ENCODE measurements around the gene WDFY1.

Gene WDFY1

DNA sequence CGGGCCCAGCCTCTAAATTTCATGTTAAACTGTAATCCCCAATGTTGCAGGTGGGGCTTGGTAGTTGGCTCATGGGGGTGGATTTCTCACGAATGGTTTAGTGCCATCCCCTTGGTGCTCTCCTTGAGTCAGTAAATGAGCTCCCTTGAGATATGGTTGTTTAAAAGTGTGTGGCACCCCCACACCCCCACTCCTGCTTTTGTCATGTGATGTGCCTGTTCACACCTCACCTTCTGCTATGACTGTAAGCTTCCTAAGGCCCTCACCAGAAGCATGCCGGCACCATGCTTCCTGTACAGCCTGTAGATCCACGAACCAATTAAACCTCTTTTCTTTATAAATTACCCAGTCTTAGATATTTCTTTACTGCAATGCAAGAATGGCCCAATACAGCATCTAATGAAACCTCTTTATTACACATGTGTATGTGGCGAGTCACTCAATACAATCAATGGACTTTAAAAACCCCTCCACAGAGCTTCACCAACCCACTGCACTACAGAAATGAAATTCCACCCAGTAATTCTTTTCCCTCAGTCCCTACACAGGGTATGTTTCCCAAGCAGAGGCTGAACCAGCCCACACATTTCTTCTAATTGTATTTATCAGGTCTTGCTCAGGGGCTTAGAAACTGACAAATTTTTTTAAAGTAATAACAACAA, 47.3 kb downstream of the WDFY1 start:
- TF ChIP-seq, protein P1, sequence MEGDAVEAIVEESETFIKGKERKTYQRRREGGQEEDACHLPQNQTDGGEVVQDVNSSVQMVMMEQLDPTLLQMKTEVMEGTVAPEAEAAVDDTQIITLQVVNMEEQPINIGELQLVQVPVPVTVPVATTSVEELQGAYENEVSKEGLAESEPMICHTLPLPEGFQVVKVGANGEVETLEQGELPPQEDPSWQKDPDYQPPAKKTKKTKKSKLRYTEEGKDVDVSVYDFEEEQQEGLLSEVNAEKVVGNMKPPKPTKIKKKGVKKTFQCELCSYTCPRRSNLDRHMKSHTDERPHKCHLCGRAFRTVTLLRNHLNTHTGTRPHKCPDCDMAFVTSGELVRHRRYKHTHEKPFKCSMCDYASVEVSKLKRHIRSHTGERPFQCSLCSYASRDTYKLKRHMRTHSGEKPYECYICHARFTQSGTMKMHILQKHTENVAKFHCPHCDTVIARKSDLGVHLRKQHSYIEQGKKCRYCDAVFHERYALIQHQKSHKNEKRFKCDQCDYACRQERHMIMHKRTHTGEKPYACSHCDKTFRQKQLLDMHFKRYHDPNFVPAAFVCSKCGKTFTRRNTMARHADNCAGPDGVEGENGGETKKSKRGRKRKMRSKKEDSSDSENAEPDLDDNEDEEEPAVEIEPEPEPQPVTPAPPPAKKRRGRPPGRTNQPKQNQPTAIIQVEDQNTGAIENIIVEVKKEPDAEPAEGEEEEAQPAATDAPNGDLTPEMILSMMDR (IDR thresholded peaks at IDR 0.05), result no peak

DNA sequence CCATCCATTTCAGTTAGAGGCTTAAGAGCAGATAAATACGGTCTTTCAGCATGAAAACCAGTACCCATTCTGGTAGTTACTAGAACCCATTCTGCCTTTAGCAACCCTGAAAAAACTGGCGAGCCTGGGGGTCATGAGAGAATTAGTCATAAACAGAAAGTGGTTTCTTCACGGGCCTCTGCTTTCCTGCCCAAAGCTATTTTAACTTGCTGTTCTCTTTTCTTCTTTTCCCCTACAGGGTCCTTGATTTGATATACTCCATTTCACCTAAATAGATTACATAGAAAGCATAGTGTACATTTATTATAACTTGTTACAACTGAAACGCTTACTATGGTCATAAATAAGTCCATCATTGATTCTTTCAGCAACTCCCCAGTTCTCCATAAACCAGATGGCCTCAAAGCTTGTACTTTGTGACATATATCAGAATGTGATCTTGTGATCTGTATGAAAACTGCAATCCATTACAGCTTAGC, 48.3 kb downstream of the WDFY1 start:
- TF ChIP-seq, protein P1 (IDR thresholded peaks at IDR 0.05), result no peak

DNA sequence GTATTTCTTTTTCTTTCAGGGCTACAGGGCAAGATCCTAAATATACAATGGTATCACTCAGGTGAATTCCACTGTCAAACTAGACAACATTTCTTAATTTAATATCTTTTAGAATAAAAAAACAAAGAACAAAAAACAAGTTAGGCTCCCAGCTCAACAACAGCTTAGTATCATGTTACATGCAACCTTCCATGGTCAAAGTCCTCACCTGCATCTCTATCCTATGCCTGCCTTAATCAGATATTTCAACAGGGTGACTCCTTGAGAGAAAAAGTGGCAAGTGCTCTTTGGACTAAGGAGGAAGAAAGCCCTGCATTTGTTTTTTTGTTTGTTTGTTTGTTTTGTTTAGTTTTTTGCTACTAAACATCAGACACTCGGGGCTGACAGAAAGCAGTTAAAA, 50.2 kb downstream of the WDFY1 start:
- TF ChIP-seq, protein P1 (IDR thresholded peaks at IDR 0.05), result no peak

DNA sequence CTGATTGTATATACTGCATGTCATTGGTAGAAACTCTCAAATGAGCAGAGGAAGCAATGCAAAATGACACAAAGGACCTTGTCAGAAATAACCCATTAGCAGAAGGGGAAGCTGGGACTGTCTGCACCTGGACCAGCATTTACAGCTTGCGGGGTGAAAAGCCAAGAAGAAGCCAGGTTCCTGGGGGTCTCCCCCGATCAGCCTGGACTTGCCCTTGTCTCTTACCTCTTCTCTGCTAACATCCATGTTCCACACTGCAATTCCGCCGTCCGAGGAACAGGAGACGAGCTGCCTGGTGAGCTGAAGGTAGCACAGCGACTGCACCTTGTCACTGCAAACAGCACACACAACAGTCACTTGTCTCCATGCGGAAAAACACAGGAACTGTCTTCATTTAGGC, 51.1 kb downstream of the WDFY1 start:
- TF ChIP-seq, protein P1 (IDR thresholded peaks at IDR 0.05), result no peak

DNA sequence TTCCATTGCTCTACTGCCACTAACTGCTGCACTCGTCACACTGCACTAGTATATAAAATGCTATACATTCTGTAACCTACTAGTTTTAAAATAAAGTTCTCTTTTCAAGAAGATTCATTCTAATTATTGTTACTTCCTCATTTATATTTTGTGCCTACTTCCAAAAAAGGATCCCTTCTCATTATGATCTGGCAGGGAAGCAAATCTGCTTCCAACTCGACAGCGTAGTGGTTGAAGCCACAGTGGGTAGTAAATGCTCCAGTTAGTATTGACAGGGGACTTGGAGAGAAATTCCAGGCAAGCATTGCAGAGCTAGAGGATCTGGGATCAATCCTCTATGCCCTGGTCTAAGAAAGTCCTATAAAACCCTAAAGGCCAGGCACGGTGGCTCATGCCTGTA, 54.4 kb downstream of the WDFY1 start:
- TF ChIP-seq, protein P1 (IDR thresholded peaks at IDR 0.05), result no peak

DNA sequence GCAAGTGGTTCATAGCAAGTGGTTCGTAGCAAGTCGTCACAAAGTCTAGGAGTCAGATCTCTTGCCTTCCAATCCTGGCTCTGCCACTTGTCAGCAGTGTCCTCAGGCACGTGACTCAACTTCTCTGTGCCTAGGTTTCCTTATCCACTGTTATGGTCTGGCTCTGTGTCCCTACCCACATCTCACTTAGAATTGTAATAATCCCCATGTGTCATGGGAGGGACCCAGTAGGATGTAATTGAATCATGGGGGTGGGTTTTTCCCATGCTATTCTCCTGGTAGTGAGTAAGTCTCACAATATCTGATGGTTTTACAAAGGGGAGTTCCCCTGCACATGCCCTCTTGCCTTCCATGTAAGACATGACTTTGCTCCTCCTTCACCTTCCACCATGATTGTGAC, 55.9 kb downstream of the WDFY1 start:
- TF ChIP-seq, protein P1 (IDR thresholded peaks at IDR 0.05), result no peak

DNA sequence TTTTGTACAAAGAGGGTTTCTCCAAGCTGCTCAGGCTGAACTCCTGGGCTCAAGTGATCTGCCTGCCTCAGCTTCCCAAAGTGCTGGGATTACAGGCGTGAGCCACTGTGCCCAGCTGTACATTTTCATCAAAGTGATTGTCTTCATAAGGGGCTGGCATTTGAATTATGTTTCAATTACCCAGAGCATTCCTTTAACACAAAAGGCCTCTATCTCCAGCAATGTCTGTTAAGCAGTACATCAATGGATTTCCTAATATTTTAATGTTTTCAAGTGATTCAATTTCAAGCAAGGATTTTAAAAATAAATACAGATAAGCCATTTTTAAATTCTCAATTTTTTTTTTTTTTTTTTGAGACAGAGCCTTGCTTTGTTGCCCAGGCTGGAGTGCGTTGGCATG, 56.9 kb downstream of the WDFY1 start:
- TF ChIP-seq, protein P1 (IDR thresholded peaks at IDR 0.05), result no peak

DNA sequence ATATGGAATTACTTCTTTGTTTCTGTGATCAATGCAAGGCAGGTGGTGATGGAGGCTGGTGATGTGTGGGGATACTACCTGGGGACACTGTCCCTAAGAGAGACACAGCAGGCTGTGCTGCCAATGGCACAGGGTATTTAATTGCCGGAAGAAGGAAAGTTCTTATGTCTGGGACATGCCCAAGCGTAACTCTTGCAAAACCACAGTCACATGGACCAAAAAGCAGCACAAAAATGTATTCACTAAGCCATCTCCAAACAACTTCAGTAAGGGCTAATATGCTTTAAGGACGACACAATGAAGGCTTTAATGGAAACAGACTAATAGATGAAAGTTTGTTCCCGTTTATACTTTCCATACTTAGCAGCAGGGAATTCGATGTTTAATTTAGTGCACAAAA, 58.0 kb downstream of the WDFY1 start:
- TF ChIP-seq, protein P1 (IDR thresholded peaks at IDR 0.05), result no peak

All from LNCAP (cell line).